Memory B cell (primary cell): Measurements from ENCODE around the gene DLL4.

Experiments used
- ATAC-seq: fragments of 150-1000 bp; cut with Tn5 transposase; 2 replicates; pipeline ENCODE4 v1.10.0; 2021; ENCODE audit warnings: low read depth, mild to moderate bottlenecking, moderate library complexity
- DNase-seq, 2 donors: peaks; one replicate each; pipeline ENCODE4 v3.0.0; 2022; ENCODE audit warnings: low spot score in 2 of 2
- H3K27ac Mint-ChIP-seq: one replicate; pipeline ENCODE4 v1.8.0; 2022; ENCODE audit warnings: mild to moderate bottlenecking, moderate library complexity, mixed read lengths
- H3K27me3 Mint-ChIP-seq: one replicate; pipeline ENCODE4 v1.8.0; 2022; ENCODE audit warnings: mixed read lengths
- H3K36me3 Mint-ChIP-seq: one replicate; pipeline ENCODE4 v1.8.0; 2022; ENCODE audit warnings: mild to moderate bottlenecking, mixed read lengths
- H3K4me1 Mint-ChIP-seq: one replicate; pipeline ENCODE4 v1.8.0; 2022; ENCODE audit warnings: mixed read lengths
- H3K4me3 Mint-ChIP-seq: one replicate; pipeline ENCODE4 v1.8.0; 2022; ENCODE audit warnings: mild to moderate bottlenecking, moderate library complexity, mixed read lengths
- H3K9me3 Mint-ChIP-seq: one replicate; pipeline ENCODE4 v1.8.0; 2022; ENCODE audit warnings: mixed read lengths

Gene DLL4

DNA sequence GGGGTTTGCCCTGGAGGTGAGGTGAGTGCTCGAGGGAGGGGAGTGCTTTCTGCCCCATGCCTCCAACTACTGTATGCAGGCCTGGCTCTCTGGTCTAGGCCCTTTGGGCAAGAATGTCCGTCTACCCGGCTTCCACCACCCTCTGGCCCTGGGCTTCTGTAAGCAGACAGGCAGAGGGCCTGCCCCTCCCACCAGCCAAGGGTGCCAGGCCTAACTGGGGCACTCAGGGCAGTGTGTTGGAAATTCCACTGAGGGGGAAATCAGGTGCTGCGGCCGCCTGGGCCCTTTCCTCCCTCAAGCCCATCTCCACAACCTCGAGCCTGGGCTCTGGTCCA is 9.4 kb downstream of the DLL4 start:
- Mint-ChIP-seq H3K4me1 (peaks cover 20% of the 10 kb centered on the region), H3K27ac (no peak overlapping the region), H3K27me3 (peaks cover 1% of the 10 kb centered on the region), H3K36me3 (no peaks in the 10 kb centered on the region), H3K4me3 (no peak overlapping the region), H3K9me3 (no peaks in the 10 kb centered on the region)
- DNase-seq, result no peak
- ATAC-seq, result no peak

- ATAC-seq (no peak), DNase-seq (no peak)
- Mint-ChIP-seq H3K27ac (peak overlapping the region; percentile 53), H3K4me1 (peaks cover 19% of the 10 kb centered on the region), H3K36me3 (no peaks in the 10 kb centered on the region), H3K4me3 (peak overlapping the region; percentile 45), H3K9me3 (no peaks in the 10 kb centered on the region), H3K27me3 (no peaks in the 10 kb centered on the region)
These were observed 11.2 kb downstream of the DLL4 start for GRCh38 chr15:40940296-40940801.

DNA sequence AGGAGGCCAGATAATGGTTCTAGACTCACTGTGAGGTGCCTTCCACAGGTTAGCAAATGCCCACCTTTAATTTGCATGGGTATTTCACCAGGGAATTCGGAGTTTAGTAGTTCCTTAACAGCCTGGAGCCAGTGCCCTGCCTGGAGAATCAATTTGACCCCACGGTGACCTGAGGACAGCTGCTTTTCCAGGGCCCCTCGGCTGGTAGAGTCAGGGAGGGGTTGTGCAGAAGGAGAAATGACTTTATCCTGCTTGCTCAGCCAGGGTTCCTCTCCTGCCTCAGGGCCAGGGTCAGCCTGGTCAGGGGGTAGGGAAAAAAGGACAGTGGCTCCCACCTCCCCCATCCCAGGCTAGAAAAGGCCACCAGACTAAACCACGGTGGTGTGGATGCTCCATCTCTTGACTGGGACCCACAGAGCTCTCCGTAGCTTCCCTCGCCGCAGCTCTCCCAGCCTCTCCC is 12.0 kb downstream of the DLL4 start:
- Mint-ChIP-seq H3K36me3 (no peaks in the 10 kb centered on the region), H3K4me1 (peaks cover 19% of the 10 kb centered on the region), H3K27me3 (peaks cover 1% of the 10 kb centered on the region), H3K27ac (no peak overlapping the region), H3K9me3 (no peaks in the 10 kb centered on the region), H3K4me3 (peak overlapping the region; percentile 66)
- ATAC-seq (no peak), DNase-seq (no peak)

- peaks cover 19% of the 10 kb centered on the region for H3K4me1 Mint-ChIP-seq
- no peaks in the 10 kb centered on the region for H3K36me3 Mint-ChIP-seq
- peak; percentile 59 to 76 for DNase-seq
- no peaks in the 10 kb centered on the region for H3K9me3 Mint-ChIP-seq
- peak; percentile 73 for ATAC-seq
- H3K27me3 Mint-ChIP-seq, result peaks cover 1% of the 10 kb centered on the region
- H3K4me3 Mint-ChIP-seq, result peak overlapping the region; percentile 75
- H3K27ac Mint-ChIP-seq, result peak overlapping the region; percentile 63
These were observed 12.6 kb downstream of the DLL4 start for GRCh38 chr15:40941528-40942336.

- peak overlapping the region; percentile 63 for H3K27ac Mint-ChIP-seq
- H3K27me3 Mint-ChIP-seq, result peaks cover 1% of the 10 kb centered on the region
- H3K4me1 Mint-ChIP-seq, result peaks cover 19% of the 10 kb centered on the region
- H3K4me3 Mint-ChIP-seq, result peak overlapping the region; percentile 75
- DNase-seq (no peak), ATAC-seq (no peak)
- H3K36me3 Mint-ChIP-seq, result no peaks in the 10 kb centered on the region
- no peaks in the 10 kb centered on the region for H3K9me3 Mint-ChIP-seq
These were observed 13.3 kb downstream of the DLL4 start for GRCh38 chr15:40942337-40942854.

DNA sequence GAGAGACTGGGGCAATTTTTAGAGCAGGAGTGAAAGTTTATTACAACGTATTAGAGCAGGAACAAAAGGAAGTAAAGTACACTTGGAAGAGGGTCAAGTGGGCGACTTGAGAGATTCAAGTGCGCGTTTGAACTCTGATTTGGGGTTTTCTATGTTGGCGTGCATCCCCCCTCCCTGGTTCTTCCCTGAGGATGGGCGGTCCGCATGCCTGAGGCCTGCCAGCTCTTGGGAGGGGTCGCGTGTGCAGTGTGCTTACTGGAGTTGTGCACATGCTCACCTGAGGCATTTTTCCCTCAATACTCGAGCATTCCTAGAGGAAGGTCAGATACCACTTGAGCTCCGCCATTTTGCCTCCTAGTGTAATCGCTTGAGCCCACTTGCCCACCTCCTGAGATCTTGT is 13.7 kb downstream of the DLL4 start:
- Mint-ChIP-seq H3K9me3 (no peaks in the 10 kb centered on the region), H3K4me1 (peaks cover 18% of the 10 kb centered on the region), H3K27ac (peak overlapping the region; percentile 63), H3K4me3 (peak overlapping the region; percentile 75), H3K27me3 (peaks cover 1% of the 10 kb centered on the region), H3K36me3 (no peaks in the 10 kb centered on the region)
- no peak for DNase-seq
- ATAC-seq, result no peak

DNA sequence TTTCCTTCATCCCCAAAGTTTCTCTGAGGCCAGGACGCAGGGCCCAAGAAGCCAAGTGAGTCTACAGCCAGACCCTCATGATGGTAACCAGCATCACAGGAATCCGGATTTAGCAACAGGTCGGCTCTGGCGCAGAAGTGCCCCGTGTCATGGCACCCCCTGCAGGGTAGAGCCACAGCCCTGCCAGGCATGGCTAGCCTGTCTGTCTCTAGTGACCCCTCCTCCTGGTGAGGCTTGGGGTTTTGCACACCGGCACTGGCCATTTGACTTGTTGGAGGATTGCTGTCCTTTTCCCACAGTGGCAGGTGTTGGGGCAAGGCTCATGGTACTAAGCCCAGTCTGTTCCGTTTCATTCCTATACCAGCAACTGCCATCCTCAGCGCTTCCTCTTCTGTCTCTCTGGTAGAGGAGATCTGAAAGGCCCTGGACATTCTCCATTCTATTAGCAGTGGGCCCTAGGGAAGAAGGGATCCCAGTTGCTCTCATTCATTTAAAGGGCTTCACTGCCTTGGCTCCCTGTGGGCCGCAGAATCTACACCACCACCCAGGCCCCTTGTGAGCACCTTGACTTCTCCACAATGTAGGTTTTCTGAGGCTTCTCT is 14.7 kb downstream of the DLL4 start:
- Mint-ChIP-seq H3K27ac (no peak overlapping the region), H3K9me3 (no peaks in the 10 kb centered on the region), H3K4me1 (peaks cover 16% of the 10 kb centered on the region), H3K4me3 (peak overlapping the region; percentile 41), H3K27me3 (peaks cover 3% of the 10 kb centered on the region), H3K36me3 (no peaks in the 10 kb centered on the region)
- DNase-seq (no peak), ATAC-seq (no peak)

- H3K9me3 Mint-ChIP-seq, result no peaks in the 10 kb centered on the region
- H3K4me3 Mint-ChIP-seq, result peak overlapping the region; percentile 61
- no peak for ATAC-seq
- H3K27me3 Mint-ChIP-seq, result peaks cover 7% of the 10 kb centered on the region
- H3K27ac Mint-ChIP-seq, result no peak overlapping the region
- H3K36me3 Mint-ChIP-seq, result no peaks in the 10 kb centered on the region
- H3K4me1 Mint-ChIP-seq, result peaks cover 16% of the 10 kb centered on the region
- no peak for DNase-seq
These were observed 15.6 kb downstream of the DLL4 start for GRCh38 chr15:40944510-40945296.

GRCh38 chr15:40948706-40949473 is 19.8 kb downstream of the DLL4 start:
- no peaks in the 10 kb centered on the region for H3K9me3 Mint-ChIP-seq
- peaks cover 11% of the 10 kb centered on the region for H3K4me1 Mint-ChIP-seq
- ATAC-seq, result no peak
- no peak for DNase-seq
- H3K4me3 Mint-ChIP-seq, result no peak overlapping the region
- H3K36me3 Mint-ChIP-seq, result no peaks in the 10 kb centered on the region
- H3K27ac Mint-ChIP-seq, result no peak overlapping the region
- peaks cover 8% of the 10 kb centered on the region for H3K27me3 Mint-ChIP-seq

DNA sequence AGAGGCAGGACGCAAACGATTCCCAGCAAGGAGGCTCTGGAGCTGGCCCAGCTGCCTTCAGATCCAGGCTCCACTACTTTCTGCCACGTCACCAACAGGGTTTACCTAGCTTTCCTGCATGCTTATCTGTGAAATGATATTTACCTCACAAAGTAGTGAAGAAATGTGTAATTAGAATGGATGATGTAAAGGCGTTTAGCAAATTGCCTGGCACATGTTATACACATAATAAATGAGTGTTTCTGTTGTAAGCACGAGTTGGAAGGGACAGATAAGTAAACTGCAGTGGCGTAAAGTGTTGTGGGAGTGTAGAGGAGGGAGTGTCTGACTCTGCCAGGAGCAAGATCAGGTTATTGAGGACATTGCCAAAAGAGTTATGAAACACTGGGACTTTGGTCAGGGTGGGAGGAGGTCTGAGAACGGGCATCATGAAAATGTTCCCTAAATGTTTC is 20.6 kb downstream of the DLL4 start:
- Mint-ChIP-seq H3K27me3 (peaks cover 8% of the 10 kb centered on the region), H3K4me1 (peaks cover 16% of the 10 kb centered on the region), H3K9me3 (no peaks in the 10 kb centered on the region), H3K36me3 (no peaks in the 10 kb centered on the region), H3K27ac (no peak overlapping the region), H3K4me3 (no peak overlapping the region)
- DNase-seq, result no peak
- ATAC-seq, result no peak

- Mint-ChIP-seq H3K4me1 (peaks cover 16% of the 10 kb centered on the region), H3K36me3 (no peaks in the 10 kb centered on the region), H3K9me3 (no peaks in the 10 kb centered on the region), H3K4me3 (peak overlapping the region; percentile 19), H3K27ac (no peak overlapping the region), H3K27me3 (peaks cover 7% of the 10 kb centered on the region)
- no peak for ATAC-seq
- DNase-seq, result no peak
These were observed 22.6 kb downstream of the DLL4 start for GRCh38 chr15:40951764-40952163.

- H3K4me3 Mint-ChIP-seq, result peak overlapping the region; percentile 91
These were observed 23.3 kb downstream of the DLL4 start for GRCh38 chr15:40952301-40952900.

More at GRCh38 chr15:40952301-40952900, 23.3 kb downstream of the DLL4 start:
- Mint-ChIP-seq H3K36me3 (no peaks in the 10 kb centered on the region), H3K9me3 (no peaks in the 10 kb centered on the region), H3K4me1 (peaks cover 16% of the 10 kb centered on the region), H3K27me3 (peaks cover 7% of the 10 kb centered on the region), H3K27ac (no peak overlapping the region)
- ATAC-seq (no peak), DNase-seq (no peak)
